GM11168 (cell line): ENCODE results near the gene CTBP1.

ENCODE experiments used
- in situ Hi-C: fragments of 300-500 bp; cut with MboI; formaldehyde crosslinking; loops from one replicate; pipeline ENCODE4 v1.12.0; 2022; ENCODE audit warnings: low sequenced_read_pairs; ENCODE audit not compliant: unreplicated experiment

Gene CTBP1

GRCh38 chr4:1182313-1182712, 66.6 kb downstream of the CTBP1 start:
- in situ Hi-C loops: no loop called here

- in situ Hi-C loops: no loop called here
Measured at GRCh38 chr4:1180663-1181062, 68.3 kb downstream of the CTBP1 start.

GRCh38 chr4:1179976-1180375, 69.0 kb downstream of the CTBP1 start:
- in situ Hi-C loops: no loop called here

GRCh38 chr4:1179089-1179441, 69.9 kb downstream of the CTBP1 start:
- in situ Hi-C loops: no loop called here

GRCh38 chr4:1178300-1179088, 70.4 kb downstream of the CTBP1 start:
- in situ Hi-C loops: no loop called here

- in situ Hi-C loops: no loop called here
Measured at GRCh38 chr4:1177274-1178141, 71.4 kb downstream of the CTBP1 start.

- in situ Hi-C loops: no loop called here
Measured at GRCh38 chr4:1176398-1177273, 72.3 kb downstream of the CTBP1 start.

GRCh38 chr4:1175635-1176229, 73.2 kb downstream of the CTBP1 start:
- in situ Hi-C loops: no loop called here

- in situ Hi-C loops: no loop called here
Measured at GRCh38 chr4:1174941-1175634, 73.8 kb downstream of the CTBP1 start.

GRCh38 chr4:1172971-1173757, 75.8 kb downstream of the CTBP1 start:
- in situ Hi-C loops: no loop called here

GRCh38 chr4:1172228-1172851, 76.6 kb downstream of the CTBP1 start, which contains the start of gene SPON2:
TSS of gene SPON2 (minus strand) at chr4:1172583.
- in situ Hi-C loops: no loop called here

- in situ Hi-C loops: no loop called here
Measured at GRCh38 chr4:1171311-1172227, 77.4 kb downstream of the CTBP1 start.

- in situ Hi-C loops: no loop called here
Measured at GRCh38 chr4:1170976-1171310, 78.0 kb downstream of the CTBP1 start.

- in situ Hi-C loops: no loop called here
Measured at GRCh38 chr4:1170156-1170975, 78.6 kb downstream of the CTBP1 start.

GRCh38 chr4:1169691-1170096, 79.2 kb downstream of the CTBP1 start:
- in situ Hi-C loops: loop anchor here (10.0 kb wide), 1 partner anchor 95 kb away; no protein-coding TSS in a partner anchor

GRCh38 chr4:1169171-1169671, 79.7 kb downstream of the CTBP1 start:
- in situ Hi-C loops: loop anchor here (10.0 kb wide), 1 partner anchor 96 kb away; no protein-coding TSS in a partner anchor
